Kasumi-1 (cell line): ENCODE measurements around the gene EIPR1.
"Not testable (repeated sequence)": the region's sequence is repeated elsewhere in the genome, so short reads cannot be mapped to it uniquely, and the experiment has no call there.

Experiments
- DNase-seq, 2 experiments: peaks; one replicate each; lab custom pipeline; 2025; lab: John Stamatoyannopoulos, UW

EIPR1 gene

GRCh38 chr2:3287896-3288295 lies 89.7 kb downstream of the EIPR1 start:
- DNase-seq = no peak

DNA sequence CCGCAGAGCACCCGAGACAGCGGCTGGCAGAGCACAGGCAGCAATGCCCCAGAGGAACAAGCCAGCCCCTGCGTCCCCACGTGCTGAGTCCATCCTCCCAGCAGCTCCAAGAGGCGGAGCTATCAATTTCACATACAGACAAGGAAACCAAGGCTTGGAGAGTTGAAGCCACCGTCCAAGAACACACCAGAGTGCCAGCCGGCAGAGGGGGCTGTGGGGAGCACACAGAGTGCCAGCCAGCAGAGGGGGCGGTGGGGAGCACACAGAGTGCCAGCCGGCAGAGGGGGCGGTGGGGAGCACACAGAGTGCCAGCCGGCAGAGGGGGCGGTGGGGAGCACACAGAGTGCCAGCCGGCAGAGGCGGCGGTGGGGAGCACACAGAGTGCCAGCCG lies 91.0 kb downstream of the EIPR1 start:
- DNase-seq = not testable (repeated sequence)

DNA sequence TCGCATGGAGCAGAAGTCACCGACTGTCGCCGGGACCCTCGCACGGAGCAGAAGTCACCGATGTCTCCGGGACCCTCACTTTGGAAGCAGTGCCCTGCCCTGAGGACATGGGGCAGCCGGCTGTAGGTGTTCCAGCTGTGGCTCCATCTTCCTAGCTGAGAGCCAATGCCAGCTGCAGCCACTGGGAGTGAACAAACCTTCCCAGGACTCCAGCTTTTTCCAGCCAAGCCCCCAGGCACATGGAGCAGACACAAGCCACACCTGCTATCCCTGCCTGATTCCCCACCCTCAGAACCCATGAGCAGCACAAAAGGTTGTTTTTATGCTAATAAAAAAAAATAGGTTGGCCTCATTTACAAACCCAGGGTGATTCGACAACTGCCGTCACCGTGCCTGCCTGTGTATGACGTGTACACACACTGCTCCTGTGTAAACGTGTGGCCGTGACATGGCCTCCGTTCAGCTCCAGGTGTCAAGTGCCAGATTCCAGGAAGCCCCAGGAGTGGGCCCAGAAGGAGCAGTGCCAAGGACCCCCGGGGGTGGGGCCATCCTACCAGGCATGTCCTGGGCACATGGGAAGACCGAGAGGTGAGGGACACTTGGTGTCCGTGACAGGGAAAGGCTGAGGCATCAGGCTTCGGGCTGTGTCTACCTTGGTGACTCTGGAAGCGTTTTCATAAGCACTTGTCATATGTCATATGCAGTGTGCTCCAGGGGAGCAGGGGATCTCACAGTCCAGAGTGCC lies 91.5 kb downstream of the EIPR1 start:
- DNase-seq = no peak

- DNase-seq = no peak
Measured at GRCh38 chr2:3284657-3285630, 92.7 kb downstream of the EIPR1 start.

DNA sequence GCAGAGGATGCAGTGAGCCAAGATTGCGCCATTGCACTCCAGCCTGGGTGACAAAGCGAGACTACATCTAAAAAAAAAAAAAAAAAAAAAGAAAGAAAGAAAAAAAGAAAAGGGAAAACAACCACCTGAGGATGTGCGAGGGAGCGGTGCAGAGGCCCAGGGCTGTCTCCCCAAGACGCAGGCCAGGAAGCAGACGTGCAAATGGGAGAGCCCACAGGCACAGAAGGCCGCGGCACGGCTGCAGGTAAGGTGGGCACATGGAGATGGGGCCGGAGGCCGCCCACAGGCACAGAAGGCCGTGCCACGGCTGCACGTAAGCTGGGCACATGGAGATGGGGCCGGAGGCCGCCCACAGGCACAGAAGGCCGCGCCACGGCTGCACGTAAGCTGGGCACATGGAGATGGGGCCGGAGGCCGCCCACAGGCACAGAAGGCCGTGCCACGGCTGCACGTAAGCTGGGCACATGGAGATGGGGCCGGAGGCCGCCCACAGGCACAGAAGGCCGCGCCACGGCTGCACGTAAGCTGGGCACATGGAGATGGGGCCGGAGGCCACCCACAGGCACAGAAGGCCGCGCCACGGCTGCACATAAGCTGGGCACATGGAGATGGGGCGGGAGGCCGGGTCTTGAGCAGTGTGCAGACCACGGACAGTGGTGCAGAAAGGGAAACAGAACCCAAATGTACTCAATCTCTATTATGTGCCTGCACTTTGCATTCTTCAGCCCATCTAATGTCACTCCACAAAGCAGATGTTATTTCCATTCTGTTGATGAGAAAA lies 93.6 kb downstream of the EIPR1 start:
- DNase-seq = not testable (repeated sequence)

- DNase-seq = no peak
Measured at GRCh38 chr2:3283206-3283605, 94.4 kb downstream of the EIPR1 start.

GRCh38 chr2:3282056-3282998 lies 95.3 kb downstream of the EIPR1 start:
- DNase-seq = no peak

GRCh38 chr2:3280683-3281520 lies 96.7 kb downstream of the EIPR1 start:
- DNase-seq = no peak

DNA sequence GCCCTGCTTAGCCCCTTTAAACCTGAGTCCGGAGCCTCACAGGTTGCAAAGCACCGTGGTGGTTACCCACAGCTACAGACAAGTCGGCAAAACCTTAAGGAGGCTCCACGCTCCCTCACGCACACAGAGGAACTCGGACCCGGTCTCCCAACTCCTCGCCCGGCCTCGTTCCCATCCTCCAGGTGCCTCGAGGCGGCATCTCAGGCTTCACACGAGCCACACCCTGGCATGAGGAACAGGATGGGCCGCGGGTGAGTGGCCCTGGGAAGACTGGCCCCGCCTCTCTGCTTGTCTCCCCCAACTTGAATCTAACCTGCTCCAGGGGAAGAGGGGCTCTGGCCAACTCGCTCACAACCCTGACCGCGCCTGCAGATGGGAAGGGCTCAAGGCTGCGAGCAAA lies 97.4 kb downstream of the EIPR1 start:
- DNase-seq = no peak

DNA sequence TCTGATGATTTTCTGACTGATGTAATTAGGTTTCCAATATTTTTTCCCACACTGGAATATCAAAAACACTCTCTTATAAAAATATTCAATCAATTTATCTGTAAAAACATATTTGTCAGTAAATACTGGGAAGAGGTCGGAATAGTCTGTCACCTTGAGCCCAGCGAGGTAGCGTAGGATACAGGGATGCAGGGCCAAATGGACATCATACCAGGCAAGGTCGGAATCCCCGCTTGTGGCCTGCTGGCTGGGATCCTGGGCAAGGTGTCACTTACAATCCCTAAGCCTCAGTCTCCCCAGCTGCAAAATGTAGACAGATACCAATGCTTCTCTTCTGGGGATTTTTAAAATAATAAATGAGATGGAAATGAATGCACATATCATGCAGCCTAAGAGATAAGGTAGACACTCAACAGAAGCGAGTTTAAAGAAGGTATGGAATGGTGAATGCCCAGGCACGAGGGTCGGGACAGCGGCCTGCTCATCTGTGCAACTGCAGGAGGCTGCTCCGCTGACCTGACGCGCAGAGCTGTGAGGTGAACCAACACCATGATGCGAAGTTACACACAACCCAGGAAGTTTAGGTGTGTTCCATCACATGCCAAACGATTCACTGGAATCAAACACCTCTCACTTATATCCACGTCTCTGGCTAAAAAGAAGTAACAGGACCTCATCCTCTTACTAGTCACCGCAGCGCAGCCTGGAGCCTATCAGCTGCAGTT lies 98.2 kb downstream of the EIPR1 start:
- no peak for DNase-seq

DNA sequence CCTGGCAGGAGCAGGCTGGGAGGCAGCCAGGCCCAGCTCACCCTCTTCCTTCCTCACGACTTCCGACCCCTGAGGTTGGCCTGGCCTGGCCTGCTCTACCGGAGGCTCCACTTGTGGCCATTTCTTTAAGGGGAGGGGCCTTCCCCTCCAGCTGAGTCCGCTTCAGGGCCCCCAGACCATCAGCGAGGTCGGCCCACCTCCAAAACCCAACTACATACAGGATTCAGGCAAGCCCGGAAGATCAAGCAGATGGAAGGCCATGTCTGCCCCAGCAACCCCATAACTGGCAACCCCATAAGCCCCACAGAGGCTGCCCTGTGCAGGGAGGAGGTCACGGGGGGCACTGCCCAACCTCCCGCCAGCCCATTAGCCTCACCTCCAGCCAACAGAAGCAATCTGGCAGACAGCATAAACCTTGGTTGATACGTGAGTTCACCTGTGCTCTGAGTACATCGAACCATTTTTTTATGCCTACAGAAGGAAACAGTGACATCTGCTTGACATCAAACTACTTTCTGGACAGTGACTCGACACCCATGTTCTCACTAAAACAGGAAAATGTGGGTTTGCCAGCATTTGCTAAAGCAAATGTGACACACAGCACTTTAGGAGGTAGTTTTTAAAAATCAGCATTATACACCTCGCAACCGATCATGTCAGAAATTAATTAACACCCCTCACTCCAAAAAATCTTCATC lies 98.9 kb downstream of the EIPR1 start:
- DNase-seq = no peak

DNA sequence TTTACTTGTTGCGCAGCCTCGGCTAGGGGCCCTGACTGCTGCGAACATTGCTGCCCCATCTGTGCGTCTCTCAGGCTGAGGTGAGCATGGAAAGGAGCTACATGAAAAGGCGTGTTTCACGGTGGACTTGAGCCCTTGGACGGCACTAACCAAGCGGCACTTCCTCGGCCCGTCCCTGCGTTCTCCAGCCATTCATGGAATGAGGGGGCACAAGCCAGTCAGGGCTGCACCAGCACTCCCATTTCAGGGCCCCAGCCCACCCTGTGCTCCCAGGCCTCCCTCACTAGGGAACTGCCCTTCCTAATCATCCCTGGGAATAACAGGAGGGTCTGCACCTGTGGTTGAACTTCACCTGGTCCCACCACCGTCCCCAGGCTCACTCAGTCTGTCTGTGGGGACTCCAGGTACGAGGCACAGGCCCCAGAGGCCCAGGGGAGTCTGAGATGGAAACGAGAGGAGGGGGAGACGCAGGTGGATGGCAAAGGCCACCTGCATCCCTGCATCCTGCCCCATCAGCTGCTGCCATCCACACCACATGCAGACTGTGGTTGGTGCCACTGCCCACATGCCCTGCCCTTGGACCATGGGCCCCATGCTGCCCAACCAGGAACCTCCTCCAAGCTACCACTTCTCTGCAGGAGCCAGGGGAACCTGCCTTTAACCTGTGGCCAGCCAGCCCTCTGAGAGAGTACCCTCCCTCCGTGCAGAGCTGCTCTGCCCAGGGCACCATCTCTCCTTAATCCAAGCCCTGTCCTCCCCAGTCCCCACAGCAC lies 99.7 kb downstream of the EIPR1 start:
- no peak for DNase-seq

GRCh38 chr2:3277050-3277747 lies 100.4 kb downstream of the EIPR1 start:
- no peak for DNase-seq

GRCh38 chr2:3272761-3273160 lies 104.9 kb downstream of the EIPR1 start:
- no peak for DNase-seq

GRCh38 chr2:3270095-3270478 lies 107.5 kb downstream of the EIPR1 start:
- no peak for DNase-seq

GRCh38 chr2:3269425-3270094 lies 108.1 kb downstream of the EIPR1 start:
- no peak for DNase-seq

DNA sequence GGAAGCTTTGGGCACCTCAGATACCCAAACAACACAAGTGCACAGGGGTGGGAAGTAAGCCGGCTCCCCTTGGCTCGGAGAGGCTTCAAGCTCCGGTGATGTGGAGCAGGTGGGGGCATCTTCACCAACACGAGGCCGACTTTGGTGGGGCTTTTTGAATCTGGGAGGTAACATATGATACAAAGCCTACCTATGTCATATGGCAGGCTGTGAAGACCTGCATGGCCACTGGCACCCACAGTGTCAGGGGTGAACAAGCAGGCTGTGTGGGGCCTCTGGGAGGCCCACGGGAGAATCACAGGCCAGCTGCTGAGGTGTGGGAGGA lies 109.0 kb downstream of the EIPR1 start:
- no peak for DNase-seq
